Bronchial epithelial cell (primary cell): ENCODE results near the gene FRY. TPM values are rescaled to one million over a fixed set of nuclear protein-coding genes. Genes with fewer than 3 reads are reported as not detected.

Experiments used
- DNase-seq: peaks from one replicate; pipeline ENCODE4 v3.0.0-alpha.2; 2010; ENCODE audit warnings: low read depth
- FAIRE-seq: peaks from 2 replicates; lab custom pipeline; 2011; peaks lifted over from hg19 to GRCh38; lab: Jason Lieb, UNC
- H3K27me3 ChIP-seq: 2 replicates; pipeline ENCODE4 v1.5.1; 2011; ENCODE audit warnings: low read length; ENCODE audit not compliant: control insufficient read depth, insufficient read depth
- H3K36me3 ChIP-seq: 2 replicates; pipeline ENCODE4 v1.5.1; 2011; ENCODE audit warnings: low read length; ENCODE audit not compliant: control insufficient read depth, insufficient read depth
- H3K4me3 ChIP-seq: 2 replicates; pipeline ENCODE4 v1.5.1; 2011; ENCODE audit warnings: mild to moderate bottlenecking, low read depth, low read length, control low read depth
- total RNA-seq: library from RNA; depleted of rRNA; stranded (reverse); fragments of >200 nt; gene quantifications from 2 replicates; pipeline ENCODE4 v1.2.1, GENCODE V29; 2014
- TF ChIP-seq, protein P1 (sequence below): IDR thresholded peaks from 2 replicates; pipeline ENCODE4 v1.5.1; 2011; ENCODE audit warnings: mild to moderate bottlenecking, moderate library complexity, low read length, control low read depth, inconsistent platforms; ENCODE audit not compliant: insufficient read depth, severe bottlenecking

FRY gene
- total RNA-seq, 1 donor from 2014 or later = 0.79 TPM

GRCh38 chr13:32087955-32088747 is 56.6 kb downstream of the FRY start:
- DNase-seq = no peak
- no peaks in the 10 kb centered on the region for H3K27me3 ChIP-seq
- no peak overlapping the region for H3K4me3 ChIP-seq
- FAIRE-seq = no peak
- H3K36me3 ChIP-seq = no peaks in the 10 kb centered on the region
- TF ChIP-seq, protein P1, sequence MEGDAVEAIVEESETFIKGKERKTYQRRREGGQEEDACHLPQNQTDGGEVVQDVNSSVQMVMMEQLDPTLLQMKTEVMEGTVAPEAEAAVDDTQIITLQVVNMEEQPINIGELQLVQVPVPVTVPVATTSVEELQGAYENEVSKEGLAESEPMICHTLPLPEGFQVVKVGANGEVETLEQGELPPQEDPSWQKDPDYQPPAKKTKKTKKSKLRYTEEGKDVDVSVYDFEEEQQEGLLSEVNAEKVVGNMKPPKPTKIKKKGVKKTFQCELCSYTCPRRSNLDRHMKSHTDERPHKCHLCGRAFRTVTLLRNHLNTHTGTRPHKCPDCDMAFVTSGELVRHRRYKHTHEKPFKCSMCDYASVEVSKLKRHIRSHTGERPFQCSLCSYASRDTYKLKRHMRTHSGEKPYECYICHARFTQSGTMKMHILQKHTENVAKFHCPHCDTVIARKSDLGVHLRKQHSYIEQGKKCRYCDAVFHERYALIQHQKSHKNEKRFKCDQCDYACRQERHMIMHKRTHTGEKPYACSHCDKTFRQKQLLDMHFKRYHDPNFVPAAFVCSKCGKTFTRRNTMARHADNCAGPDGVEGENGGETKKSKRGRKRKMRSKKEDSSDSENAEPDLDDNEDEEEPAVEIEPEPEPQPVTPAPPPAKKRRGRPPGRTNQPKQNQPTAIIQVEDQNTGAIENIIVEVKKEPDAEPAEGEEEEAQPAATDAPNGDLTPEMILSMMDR = no peak

GRCh38 chr13:32092496-32092895 is 60.9 kb downstream of the FRY start:
- Histone ChIP-seq H3K36me3 (no peaks in the 10 kb centered on the region), H3K4me3 (no peak overlapping the region), H3K27me3 (no peaks in the 10 kb centered on the region)
- TF ChIP-seq, protein P1 = no peak
- DNase-seq (no peak), FAIRE-seq (no peak)

DNA sequence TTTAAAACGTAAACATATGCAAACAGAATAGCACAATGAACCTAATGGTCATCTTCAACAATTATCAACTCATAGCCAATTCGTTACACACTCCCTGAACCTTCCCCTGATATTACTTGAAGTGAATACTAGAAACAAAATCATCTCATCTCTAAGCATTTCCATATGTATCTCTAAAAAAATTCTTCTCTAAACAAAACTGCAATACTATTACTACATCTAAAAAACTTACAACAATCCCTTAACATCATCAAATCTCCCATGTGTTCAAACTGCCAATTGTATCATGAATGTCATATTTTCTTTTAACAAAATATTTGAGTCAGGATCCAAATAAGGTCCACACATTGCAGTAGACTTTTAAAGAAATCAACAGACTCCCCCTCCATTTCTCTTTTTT is 61.4 kb downstream of the FRY start:
- H3K4me3 ChIP-seq = no peak overlapping the region
- FAIRE-seq (no peak), DNase-seq (no peak)
- TF ChIP-seq, protein P1 = no peak
- no peaks in the 10 kb centered on the region for H3K27me3 ChIP-seq
- H3K36me3 ChIP-seq = no peaks in the 10 kb centered on the region

DNA sequence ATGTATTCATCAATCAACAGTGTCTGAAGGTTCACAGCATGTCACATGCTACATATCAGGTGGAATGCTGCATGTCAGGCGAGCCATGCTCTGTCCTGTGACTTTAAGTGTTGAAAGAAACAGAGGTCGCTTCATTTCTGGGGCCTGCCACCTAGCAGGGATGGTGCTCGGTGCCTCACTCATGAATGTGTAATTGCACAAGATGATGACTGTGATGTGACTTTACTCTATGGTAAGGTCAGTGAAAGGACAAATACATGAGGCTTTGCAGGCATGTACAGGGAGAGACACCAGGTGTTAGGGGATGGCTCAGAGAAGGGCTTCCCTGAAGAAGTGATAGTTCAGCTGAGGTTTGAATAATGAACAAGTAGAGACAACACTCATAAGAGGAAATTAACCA is 66.7 kb downstream of the FRY start:
- peak; percentile 13 for DNase-seq
- Histone ChIP-seq H3K27me3 (no peaks in the 10 kb centered on the region), H3K4me3 (no peak overlapping the region), H3K36me3 (no peaks in the 10 kb centered on the region)
- TF ChIP-seq, protein P1 = no peak
- FAIRE-seq = no peak

DNA sequence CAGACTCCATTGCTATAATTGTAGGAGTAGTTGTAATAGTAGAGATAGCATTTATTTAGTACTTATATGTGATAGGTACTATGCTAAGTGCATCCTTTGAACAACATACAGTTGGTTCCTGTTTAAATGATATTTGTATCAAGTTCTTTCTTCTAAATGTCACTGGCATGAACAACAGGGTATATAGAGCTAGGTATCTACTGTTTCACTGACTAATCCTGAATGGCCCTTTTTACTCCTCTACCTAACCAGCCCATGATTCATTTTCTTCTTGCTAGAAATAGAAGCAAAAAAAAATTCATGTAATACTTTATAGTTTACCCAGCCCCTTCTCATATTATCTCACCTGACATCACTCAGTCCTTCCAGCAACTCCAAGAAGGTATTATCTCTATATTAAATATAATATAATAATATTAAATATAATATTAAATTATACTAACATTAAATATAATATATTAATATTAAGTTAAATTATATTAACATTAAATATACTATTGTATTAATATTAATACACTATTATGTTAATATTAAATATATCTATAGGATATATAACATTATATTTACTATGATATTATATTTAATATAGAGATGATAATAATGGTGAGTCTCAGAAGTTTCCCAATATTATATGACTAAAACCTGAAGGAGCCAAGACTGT is 74.2 kb downstream of the FRY start:
- TF ChIP-seq, protein P1 = no peak
- H3K36me3 ChIP-seq = no peaks in the 10 kb centered on the region
- no peak overlapping the region for H3K4me3 ChIP-seq
- FAIRE-seq (no peak), DNase-seq (no peak)
- no peaks in the 10 kb centered on the region for H3K27me3 ChIP-seq
